Hematopoietic multipotent progenitor cell treated with erythropoietin and hydrocortisone succinate and interleukin-3 and kit ligand, for 17 days (in vitro differentiated cells): ENCODE data around the gene TPCN1.

Experiments used
- DNase-seq: peaks from one replicate; pipeline ENCODE4 v3.0.0-alpha.2; 2015; ENCODE audit warnings: low spot score

Gene TPCN1

DNA sequence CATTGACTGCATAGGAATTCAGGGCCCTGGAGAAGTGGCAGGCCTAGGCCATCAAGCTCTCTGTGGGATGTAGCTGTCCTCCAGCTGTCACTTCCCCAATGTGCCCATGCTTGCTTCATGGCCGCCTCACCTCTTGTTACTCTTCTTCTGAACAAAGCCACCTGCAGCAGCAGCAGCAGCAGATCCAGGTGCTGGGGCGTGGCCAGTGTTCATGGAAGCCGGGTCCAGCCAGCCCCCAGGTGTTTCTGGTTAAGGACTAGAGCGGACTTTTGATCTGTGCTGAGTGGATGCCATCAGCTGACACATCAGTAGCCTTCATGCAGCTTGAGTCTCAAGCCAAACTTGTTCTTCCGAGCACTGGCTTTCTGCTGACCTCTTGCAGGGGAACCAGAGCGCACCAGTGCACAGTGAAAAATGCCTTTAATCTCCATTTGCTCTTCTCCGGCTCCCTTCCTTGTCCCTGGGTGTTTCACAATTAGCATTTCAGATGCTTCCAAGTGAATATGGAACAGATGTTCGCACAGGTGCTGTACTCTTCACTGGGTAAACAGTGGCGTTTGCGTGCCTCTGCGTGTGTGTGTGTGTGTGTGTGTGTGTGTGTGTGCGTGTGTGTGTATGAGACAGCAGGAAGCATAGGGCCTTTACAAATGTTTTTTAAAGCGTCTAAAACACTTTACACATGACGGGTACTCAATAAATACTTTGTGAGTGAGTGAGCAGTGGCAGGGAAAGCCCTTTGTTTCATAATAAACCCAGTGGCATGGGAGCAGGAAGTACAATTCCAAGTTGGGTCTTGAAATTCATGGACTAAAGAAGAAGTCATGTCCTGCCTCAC, 20.1 kb downstream of the TPCN1 start:
- no peak for DNase-seq

DNA sequence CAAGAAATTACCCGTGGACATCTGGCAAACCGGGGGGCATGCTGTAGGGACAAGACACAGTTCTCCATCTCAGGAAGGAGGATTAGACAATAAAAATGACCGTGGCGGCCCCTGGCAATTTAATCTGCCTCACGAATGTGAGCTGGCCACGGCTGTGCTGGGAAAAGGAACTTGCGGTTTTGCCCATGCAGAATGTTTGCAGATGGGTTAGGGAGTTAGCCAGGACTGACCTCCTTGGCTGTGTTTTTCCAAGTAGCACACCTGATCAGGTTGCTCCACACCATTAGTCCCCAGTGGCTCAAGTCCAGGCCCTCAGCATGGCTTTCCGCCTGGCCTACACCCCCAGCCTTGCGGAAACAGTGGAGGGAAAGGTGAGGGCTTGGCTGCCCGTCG, 20.8 kb downstream of the TPCN1 start:
- DNase-seq = no peak

DNA sequence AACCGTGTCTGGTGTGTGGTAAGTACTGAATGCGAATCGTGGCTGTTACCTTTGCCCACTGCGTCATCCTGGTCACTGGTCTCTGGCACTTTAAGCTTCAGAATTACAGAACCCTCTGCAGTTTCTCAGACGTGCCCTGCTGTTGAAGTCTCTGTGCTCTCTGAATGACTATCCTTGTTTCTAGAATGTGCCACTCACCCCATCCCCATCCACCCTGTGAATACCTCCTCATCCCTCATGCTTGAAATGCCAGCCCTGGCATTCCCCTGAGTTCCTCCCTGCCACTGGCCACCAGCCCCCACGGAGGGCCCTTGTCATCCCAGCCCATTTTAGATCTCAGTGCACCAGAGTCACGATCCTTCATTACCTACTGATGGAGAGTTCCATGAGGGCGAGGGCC, 21.3 kb downstream of the TPCN1 start:
- no peak for DNase-seq

DNA sequence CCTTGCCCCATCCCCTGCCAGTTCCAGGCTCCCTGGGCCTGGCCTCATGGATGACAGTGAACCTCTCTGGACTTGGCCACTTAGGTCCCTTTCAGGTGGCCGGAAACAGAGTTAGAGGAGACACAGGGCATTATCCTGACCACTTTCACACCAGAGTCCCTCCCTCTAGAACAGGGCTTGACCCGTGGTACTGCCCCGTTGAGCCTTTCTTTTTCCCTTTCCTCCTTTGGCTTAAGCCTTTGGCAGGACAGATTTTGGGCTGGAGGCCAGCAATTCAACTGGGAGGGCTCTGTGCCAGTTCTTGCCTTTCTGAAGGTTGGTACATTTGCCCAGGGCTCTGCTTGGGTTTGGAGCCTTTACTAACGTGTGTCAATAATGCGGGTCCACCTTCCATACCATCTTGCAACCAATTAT, 22.8 kb downstream of the TPCN1 start:
- no peak for DNase-seq

DNA sequence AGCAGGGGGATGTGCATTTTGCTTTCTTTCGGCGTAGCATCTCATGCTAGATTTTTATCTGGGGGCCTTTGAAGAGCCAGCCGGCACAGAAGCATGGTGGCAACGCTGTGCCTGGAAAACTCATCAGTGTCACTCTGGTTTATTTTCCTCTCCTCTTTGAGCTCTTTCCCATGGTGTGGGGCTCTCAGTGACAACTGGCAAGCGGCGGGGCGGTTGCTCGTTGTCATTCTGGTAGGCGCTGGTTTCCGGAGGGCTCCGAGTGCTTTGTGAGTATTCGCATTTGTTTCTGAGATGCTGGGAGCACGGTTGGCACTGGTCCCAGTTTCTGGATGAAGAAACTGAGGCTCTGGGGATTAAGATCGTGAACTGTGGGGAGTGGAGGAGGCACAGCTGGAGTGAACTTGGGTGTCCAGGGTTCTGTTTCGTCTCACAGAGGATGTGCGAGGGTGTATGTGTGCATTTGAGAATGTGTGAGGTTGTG, 23.3 kb downstream of the TPCN1 start:
- DNase-seq = no peak

DNA sequence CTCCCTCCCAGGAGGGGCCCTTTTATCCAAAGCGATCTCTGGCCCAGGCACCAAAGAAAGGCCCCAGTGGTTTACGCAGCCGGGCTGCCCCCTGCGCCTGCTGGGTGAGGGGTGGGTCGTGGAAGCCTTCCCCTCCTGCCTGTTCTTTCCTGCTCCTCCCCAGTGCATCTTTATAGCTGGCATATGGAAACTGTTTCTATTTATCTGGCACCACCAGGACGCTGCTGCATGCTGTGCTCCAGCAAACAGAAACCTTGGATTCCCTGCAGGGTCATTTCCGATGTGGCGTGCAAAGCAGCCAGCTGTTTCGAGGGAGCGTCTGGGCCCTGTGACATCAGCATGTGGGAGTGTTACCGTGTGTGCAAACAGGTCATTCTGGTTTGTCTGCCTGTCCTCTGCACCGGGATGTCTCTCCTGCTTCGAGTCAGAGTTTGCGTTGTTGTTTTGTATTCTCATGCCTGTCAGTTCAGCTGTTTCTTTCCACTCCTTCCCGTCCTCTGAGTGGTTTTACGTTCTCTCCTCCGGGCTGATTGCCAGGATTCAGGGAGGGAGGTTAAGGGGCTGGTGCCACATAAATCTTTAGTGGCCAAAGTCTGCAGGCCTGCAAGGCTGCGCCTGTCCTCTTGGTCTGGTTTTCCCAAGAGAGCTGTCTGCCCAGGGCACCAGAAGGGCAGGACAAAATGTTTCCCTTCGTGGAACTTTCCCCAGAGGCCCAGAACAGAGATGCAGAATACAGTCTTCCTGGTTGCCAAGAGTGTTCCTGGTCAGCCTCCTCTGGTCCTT, 24.6 kb downstream of the TPCN1 start:
- no peak for DNase-seq

DNA sequence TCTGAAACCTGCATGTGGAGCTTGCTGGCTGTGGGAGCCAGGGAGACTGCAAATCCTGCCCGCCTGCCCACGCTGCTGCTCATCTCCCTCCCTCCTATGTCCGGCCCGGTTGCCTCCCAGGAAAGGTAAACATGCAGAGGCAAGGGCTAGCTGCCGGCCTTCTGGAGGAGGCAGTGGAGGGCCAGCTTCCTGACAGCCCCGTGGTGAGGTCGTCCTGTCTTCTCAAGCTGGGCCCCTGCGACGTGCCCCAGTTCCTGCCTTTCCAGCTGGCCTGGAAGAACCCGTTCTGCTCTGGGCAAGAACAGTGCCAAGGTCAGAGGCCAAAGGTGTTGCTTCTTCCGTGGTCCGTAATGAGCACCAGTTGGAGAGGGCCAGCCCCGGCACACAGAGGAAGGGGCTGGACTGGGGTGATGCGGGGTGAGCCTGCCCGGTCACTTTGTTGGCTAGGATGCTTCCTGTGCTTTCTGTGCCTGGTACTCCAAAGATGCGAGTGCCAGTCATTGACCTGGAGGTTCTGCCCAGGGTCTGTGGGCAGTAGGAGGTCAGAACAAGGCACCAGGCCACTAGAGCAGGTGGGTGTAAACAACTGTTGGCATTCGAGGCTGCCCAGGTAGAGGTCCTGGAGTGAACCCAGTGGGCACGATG, 25.3 kb downstream of the TPCN1 start:
- DNase-seq = no peak

DNA sequence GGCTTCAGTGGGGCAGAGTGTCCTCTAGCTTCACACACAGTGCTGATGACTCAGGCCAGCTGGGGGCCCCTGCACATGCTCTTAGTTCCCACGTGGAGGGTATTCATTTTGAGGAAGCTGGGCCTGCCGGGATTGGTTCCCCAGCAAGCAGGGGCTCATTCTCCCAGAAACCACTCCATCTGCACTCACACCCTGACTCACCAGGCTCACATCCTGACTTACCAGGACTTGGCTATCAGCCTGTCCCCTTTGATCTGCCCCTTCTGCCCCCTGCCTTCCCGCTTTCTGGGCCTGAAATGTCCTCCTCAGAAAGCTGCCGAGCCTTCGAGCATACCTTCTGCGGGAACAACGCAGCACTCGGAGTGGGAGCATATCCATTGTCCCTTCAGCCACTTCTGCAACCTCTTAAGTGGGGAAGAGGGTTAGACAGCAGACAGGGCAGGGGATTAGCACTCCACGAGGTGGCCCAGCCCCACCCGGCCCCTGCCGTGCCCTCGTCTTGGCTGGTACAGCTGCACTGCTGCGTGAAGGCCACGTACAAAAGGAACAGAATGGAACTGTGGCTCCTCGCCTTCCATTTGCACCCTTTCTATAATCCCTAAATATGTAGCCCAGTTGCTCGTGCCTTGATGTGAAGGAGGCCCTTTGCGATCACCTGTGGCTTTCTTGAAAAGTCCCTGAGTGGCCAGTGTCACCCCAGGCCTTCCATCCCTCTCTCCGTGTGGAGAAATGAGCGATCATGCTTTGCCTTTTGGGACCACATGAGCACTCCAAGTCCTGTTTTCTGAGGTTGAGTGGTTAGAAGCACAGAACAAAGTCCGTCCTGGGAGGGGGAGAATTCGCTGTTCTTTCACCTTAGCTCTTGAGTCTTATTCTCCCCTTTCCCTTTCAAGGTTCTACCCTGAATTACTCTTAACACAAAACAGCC, 26.1 kb downstream of the TPCN1 start:
- no peak for DNase-seq

DNA sequence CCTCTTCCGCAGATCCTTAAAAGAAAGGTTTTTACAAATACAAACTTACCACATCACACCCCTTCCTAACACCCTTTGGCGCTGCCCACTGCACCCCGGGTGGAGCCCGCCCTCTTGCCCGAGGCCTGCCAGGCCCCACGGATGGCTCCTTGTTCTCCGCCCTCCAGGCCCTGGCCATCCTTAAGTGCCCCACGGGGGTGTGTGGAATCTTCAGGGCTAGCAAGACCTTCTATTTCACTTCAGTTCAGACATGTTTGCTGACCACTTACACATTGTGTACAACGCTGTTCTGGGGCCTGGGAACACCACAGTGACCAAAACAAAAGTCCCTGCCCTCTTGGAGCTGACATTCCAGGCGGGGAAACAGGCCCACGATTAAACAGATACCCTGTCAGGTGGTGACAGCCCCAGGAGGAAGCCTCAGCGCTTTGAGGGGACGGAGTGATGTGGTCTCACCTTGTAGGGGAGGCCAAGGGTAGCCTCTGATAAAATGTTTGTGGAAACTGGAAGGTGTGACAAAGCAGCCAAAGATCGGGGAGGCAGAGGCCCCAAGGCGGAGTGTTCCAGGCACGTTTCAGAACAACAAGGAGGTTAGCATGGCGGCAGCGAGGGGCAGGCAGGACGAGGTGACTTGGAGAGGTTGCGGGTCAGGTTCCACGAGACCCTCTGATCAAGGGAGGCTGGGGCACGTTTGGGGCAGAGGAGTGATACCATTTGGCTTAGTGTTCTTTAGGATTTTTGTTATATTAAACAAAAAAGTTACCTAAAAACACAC, 27.0 kb downstream of the TPCN1 start:
- no peak for DNase-seq

DNA sequence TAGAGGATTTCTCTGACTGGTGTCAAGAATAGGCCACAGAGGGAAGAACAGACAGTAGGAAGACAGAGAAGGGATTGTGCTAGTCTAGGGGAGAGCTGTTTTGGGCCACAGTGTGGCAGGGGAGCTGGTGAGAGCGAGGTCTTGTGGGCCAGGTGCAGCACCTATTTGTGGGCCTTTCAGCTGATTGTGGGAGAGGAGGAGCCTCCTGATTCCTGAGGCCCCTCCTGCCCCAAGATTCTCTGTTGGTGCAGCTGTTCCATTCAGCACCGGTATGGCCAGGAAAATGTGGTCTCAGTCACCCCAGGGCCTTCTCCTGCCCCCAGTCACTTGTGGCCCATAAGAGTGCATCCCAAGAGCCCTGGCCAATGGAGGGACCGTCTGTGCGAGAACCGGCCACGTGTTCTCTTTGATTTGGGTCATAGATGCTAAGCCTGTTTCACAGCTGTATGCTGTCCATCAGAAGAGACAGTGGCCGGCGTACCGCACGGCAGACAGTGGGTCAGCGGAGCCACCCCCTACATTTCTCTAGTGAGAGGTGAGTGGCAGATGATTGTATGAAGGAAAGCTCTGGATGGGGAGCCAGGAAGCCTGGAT, 27.7 kb downstream of the TPCN1 start:
- no peak for DNase-seq

DNA sequence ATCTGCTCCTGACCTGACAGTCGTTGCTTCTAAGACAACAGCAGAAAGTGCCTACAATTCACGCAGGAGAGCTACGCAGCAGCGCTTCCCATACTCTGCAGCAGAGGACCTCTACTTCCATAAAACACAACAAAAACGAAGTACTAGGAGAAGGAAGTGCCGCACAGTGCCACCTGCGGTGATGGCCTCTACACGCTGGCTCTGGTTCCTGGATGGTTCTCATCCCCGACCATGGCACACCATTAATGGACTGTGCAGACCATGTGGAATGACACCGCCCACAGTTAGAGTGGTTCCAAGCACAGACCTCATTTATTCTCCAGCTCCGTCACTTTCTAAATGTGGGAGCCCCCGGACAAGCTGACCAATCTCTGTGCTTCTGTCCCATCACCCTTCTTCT, 28.3 kb downstream of the TPCN1 start:
- DNase-seq = no peak

DNA sequence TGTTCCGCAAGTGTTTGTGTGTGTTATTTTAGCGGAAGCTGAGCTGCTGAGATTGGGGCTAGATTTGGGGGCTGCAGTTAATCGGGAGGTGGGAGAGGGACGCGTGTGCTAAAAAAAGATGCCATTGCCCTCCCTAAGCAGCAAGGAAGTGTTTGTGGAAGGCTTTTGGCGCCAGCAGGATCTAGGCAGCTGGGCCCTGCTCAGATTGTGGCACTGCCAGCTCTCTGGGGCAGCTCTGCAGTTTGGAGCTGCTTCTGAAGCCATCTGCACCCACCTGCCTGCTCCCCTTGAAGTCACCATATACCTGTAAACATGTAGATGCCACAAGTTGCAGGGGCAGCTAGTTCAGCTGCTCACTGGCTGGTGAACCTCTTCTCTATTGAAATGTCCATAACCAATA, 28.8 kb downstream of the TPCN1 start:
- no peak for DNase-seq

DNA sequence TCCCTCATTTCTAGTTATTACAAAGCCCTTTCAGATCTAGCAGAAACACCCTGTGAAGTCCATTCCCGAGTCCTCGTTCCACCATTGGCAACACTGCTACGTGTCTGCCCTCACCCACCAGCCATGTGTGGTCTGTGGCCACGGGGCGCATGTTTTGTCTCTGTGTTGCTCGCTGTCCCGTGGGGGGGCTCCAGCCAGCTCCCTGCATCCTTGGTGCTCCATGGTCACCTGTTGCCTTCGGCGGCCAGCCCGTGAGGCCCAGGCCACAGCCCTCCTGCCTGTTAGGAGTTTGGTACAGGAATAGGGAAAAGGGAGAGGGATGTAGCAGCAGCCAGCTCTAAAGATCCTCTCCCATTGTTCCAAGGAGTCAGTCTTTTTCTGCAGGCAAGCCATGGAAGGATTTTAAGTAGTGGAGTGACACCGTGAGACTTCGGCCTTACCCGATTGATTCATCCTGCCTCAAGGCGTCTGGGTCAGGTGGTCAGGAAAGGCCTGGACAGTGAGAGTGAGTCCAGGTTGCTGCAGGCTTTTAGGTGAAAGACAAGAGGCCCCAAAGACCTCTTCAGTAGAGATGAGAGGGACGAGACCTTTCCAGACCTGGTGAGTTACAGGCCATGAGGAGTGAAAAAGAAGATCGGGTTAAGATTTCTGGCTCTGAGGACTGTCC, 30.3 kb downstream of the TPCN1 start:
- DNase-seq = no peak

DNA sequence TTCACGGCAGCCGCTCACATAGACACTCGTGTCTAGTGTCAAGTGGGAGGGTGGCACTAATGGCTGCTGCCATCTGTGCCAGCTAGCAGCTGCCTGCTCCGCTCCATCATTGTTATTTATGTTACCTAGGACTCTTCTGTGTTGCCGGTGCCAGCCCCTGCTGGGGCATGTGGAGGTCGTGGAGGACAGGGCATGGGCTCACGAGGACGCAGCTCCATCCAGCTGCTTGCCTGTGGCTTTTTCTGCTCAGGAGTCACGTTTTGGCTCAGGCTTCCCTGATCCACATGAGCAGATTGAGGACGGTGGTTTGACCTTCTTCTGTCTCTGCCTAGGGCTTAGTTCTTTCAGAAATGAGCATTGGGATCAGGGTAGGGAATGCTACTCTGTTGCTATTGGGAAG, 31.2 kb downstream of the TPCN1 start:
- no peak for DNase-seq

DNA sequence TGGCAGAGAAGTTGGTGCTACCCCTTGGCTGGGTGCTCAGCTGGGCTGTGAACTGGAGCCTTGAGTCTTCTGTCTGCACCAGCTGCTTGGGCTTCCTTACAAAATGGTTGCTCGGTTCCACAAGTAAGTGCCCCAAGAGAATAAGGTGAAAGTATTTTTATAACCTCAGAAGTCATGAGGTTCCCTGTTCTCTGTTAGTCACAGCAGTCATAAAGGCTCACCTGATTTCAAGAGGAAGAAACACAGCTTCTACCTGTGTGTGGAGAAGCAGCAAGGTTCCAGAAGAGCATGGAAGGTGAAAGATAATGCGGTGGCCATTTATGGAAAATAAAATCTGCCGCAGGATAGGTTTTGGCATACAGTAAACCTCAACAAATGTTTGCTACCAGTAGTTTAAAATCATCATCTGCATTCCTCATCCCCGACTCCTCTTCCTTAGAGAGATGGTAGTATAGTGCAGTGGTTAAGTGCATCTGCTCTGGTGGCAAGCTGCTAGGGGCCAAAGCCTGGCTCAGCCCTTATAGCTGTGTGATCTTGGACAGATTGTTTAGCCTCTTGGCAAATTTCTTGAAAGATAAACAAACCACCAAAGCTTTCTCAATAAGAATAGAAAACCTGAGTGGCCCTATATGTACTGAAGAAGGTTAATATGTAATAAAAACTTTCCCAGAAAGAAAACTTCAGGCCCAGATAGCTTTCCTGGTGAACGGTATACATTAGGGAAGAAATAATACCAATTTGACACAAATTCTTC, 32.4 kb downstream of the TPCN1 start:
- DNase-seq = no peak

DNA sequence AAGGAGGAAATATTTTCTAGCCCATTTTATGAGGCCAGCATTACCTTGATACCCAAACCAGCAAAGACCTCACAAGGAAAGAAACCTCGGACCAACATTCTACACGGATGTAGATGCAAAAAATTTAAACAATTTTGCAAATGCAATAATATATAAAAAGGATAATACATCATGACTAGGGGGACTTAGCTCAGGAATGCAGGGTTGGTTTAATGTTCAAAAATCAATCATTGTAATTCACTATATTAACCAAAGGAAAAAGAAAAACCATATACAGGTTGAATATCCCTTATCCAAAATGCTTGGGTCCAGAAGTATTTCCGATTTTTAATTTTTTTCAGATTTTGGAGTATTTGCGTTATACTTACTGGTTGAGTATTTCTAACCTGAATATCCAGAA, 33.0 kb downstream of the TPCN1 start:
- no peak for DNase-seq

DNA sequence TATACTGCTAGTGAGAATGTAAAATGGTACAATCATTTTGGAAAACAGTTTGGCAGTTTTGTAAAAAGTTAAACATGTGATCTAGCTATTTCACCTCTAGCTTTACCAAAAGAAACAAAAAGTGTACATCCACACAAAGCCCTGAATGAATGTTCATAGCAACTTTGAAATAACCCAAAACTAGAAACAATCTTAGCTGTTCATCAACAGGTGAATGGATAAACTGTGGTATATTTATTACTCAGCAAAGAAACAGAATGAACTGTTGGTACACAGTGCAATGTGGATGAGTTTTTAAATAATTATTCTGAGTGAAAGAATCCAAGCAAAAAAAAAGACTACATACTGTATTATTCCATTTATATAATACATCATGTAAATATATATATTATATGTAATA, 36.3 kb downstream of the TPCN1 start:
- DNase-seq = no peak

DNA sequence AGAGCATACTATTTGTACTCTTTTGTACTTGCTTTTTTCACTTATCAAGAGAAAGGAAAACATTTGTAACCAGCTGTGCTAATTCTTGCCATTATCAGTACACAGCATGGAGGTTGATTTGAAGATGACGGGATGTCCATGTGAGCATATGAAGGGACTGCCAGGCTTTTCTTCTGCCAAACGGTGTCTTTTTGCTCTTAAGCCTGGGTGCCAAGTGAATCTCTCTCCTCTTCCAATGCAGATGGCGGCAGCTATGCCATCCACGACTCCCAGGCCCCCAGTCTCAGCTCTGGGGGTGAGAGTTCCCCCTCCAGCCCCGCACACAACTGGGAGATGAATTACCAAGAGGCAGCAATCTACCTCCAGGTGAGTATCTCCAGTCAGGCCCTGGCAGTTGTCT, 38.9 kb downstream of the TPCN1 start:
- no peak for DNase-seq

DNA sequence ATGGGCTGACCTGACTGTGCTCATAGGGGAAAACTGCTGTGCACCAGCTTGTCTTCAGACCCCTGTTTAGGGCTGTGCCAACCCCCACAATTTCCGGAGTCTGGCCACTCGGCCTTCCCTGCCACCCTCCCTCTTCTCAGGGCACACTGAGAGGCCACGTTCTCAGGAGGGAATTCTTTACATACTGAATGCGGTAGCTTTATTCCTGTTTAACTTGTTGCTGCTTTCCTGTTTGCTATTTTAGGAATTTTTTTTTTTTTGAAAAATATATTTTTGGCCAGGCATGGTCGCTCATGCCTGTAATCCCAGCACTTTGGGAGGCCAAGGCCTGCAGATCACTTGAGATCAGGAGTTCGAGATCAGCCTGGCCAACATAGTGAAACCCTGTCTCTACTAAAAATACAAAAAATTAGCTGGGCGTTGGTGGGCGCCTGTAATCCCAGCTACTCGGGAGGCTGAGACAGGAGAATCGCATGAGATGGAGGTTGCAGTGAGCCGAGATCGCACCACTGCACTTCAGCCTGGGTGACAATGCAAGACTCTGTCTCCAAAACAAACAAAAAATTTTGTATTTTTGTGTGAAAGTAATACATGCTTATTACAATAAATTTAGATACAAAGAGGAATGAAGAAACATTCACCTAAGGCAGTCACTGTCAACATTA, 39.5 kb downstream of the TPCN1 start:
- DNase-seq = no peak
